ENCODE data around the gene TCTN1. TPM values are rescaled to one million over a fixed set of nuclear protein-coding genes. Genes with fewer than 3 reads are reported as not detected.

TCTN1 gene
- total and polyA plus RNA-seq, 2 of the 8 experiments (the other 6 are each of a cell fraction or from before 2014, with no cell fraction given), result 14.7 to 16.4 TPM

GRCh38 chr12:110690127-110690430 is 76.2 kb downstream of the TCTN1 start:
- peaks cover 0 to 13% (median 9%) of the 10 kb centered on the region in 4 experiments; a peak in 5 of 7 replicates for H3K27me3 ChIP-seq (replicated peaks in 1 of 4; ENCODE audit: control insufficient read depth in 3 of 4, extremely low read depth in 1 of 4, insufficient read depth in 3 of 4, low read length in 3 of 4)
- no peak overlapping the region for H3K14ac ChIP-seq (ENCODE audit: insufficient read length)
- H3K4me3 ChIP-seq (ENCODE audit: extremely low read depth in 1 of 4, insufficient read depth in 2 of 4, low read depth in 3 of 4, low read length in 4 of 4), result peak overlapping the region in 1 of 4 experiments; percentile 71; a peak in 1 of 8 replicates
- TF ChIP-seq CBX8 (IDR thresholded peaks at IDR 0.05; ENCODE audit: borderline replicate concordance, low read depth, low read length) (no peak), HDAC6 (IDR thresholded peaks at IDR 0.05; ENCODE audit: low read depth, low read length) (no peak), TAF7 (optimal IDR thresholded peaks at IDR 0.05; ENCODE audit: borderline replicate concordance, low read depth, low read length) (no peak), NANOG (IDR thresholded peaks at IDR 0.05; ENCODE audit: insufficient read depth, low read depth, low read length, poor library complexity, severe bottlenecking) (no peak), ASH2L (IDR thresholded peaks at IDR 0.05; ENCODE audit: low read length) (no peak), SP2 (IDR thresholded peaks at IDR 0.05; ENCODE audit: low read length) (no peak), MAFK (IDR thresholded peaks at IDR 0.05; ENCODE audit: low read depth, low read length) (no peak), TEAD4 (IDR thresholded peaks at IDR 0.05; ENCODE audit: low read depth, low read length) (no peak), POU5F1 (IDR thresholded peaks at IDR 0.05; ENCODE audit: low read depth, low read length) (no peak), SUZ12 (IDR thresholded peaks at IDR 0.05; ENCODE audit: low read length) (no peak), CEBPB (IDR thresholded peaks at IDR 0.05; ENCODE audit: low read depth, low read length) (no peak), SIN3A (conservative IDR thresholded peaks at IDR 0.05 in 1 of 2, IDR thresholded peaks at IDR 0.05 in 1 of 2; ENCODE audit: low read depth in 1 of 2, low read length in 2 of 2) (no peak)
- TF ChIP-seq, protein P1, sequence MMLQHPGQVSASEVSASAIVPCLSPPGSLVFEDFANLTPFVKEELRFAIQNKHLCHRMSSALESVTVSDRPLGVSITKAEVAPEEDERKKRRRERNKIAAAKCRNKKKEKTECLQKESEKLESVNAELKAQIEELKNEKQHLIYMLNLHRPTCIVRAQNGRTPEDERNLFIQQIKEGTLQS (IDR thresholded peaks at IDR 0.05; ENCODE audit: insufficient read depth, low read depth, low read length), result no peak

More at GRCh38 chr12:110690127-110690430, 76.2 kb downstream of the TCTN1 start:
- no peak overlapping the region for H4K5ac ChIP-seq (ENCODE audit: insufficient read length, low read depth, low read length)
- FAIRE-seq, result no peak
- H3K9me3 ChIP-seq (ENCODE audit: insufficient read depth in 2 of 2, low read depth in 1 of 2, low read length in 1 of 2), result no peaks in the 10 kb centered on the region
- ChIA-PET POLR2A (ENCODE audit: partially characterized antibody) (interaction anchor here (0.6 to 2.5 kb wide), 12 partner anchors 10 to 55 kb away, joined by 3 to 9 read pairs (median 4); partner anchors contain the start of gene PPP1CC), CTCF (ENCODE audit: partially characterized antibody) (interaction anchor here (0.9 to 1.4 kb wide), 4 partner anchors 10 to 72 kb away, joined by 3 to 5 read pairs (median 3); no protein-coding TSS in a partner anchor)
- H4K8ac ChIP-seq (ENCODE audit: extremely low read depth, insufficient read depth, low read length), result peak overlapping the region; percentile 77; the same call in 1 of the 2 replicates
- no peak overlapping the region for H2AK5ac ChIP-seq (ENCODE audit: low read depth, low read length)
- peak overlapping the region; percentile 88 for H4K91ac ChIP-seq (replicated peaks; ENCODE audit: insufficient read length, low read length)
- no peak overlapping the region for H3K23ac ChIP-seq (ENCODE audit: insufficient read length)
- H3K4ac ChIP-seq (replicated peaks; ENCODE audit: insufficient read length, low read depth, low read length), result no peak overlapping the region
- peaks cover 2 to 15% (median 6%) of the 10 kb centered on the region in 4 experiments for H3K4me1 ChIP-seq (replicated peaks in 1 of 4; ENCODE audit: control insufficient read depth in 3 of 4, insufficient read depth in 4 of 4, low read length in 3 of 4)
- no peak overlapping the region for H3K56ac ChIP-seq (replicated peaks; ENCODE audit: insufficient read length, low read depth, low read length)
- peak overlapping the region; percentile 95; the same call in 1 of the 2 replicates for H3K18ac ChIP-seq (ENCODE audit: extremely low read depth, low read length)
- peak overlapping the region; percentile 83 to 85 for H3K4me2 ChIP-seq (ENCODE audit: insufficient read depth in 1 of 2, low read depth in 2 of 2, low read length in 2 of 2)
- 0 out of 2 replicates have a peak overlapping the region, but pooled peaks have one; percentile 1 for H2BK15ac ChIP-seq (ENCODE audit: low read length)
- H3K9ac ChIP-seq (replicated peaks in 1 of 4; ENCODE audit: extremely low read depth in 1 of 4, low read depth in 3 of 4, low read length in 3 of 4), result no peak overlapping the region; a peak in 1 of 7 replicates
- H3K79me1 ChIP-seq (ENCODE audit: low read depth, low read length), result no peaks in the 10 kb centered on the region
- no peak overlapping the region for H3K27ac ChIP-seq (ENCODE audit: low read depth, low read length)
- no peak for DNase-seq (ENCODE audit: low read depth in 1 of 2, low spot score in 2 of 2)
- H2BK12ac ChIP-seq (ENCODE audit: low read depth, low read length), result 0 out of 2 replicates have a peak overlapping the region, but pooled peaks have one; percentile 62
- no peaks in the 10 kb centered on the region for H3K36me3 ChIP-seq (ENCODE audit: control insufficient read depth in 2 of 4, insufficient read depth in 4 of 4, low read length in 3 of 4)
- peak overlapping the region; percentile 98 for H2AFZ ChIP-seq (ENCODE audit: low read length)
- 60% methylated on average over 4 of the region's 4 CpGs; no CpG with 5 or more reads in 1 of the 2 experiments for WGBS, 2 experiments (ENCODE audit: extremely low coverage in 1 of 2, insufficient coverage in 1 of 2, insufficient read length in 1 of 2, insufficient replicate concordance in 2 of 2, low coverage in 1 of 2, low lambda C conversion rate in 2 of 2, missing lambda C conversion rate in 1 of 2)
- H2BK5ac ChIP-seq (ENCODE audit: low read depth, low read length), result peak overlapping the region; percentile 55; the same call in 1 of the 2 replicates
- no peaks in the 10 kb centered on the region for H4K20me1 ChIP-seq (replicated peaks in 1 of 2; ENCODE audit: control insufficient read depth in 1 of 2, insufficient read depth in 2 of 2, low read length in 2 of 2)
- peak overlapping the region; percentile 56 for H2BK120ac ChIP-seq (replicated peaks; ENCODE audit: low read depth, low read length)
- no peaks in the 10 kb centered on the region for H3K79me2 ChIP-seq (ENCODE audit: control insufficient read depth in 1 of 2, insufficient read depth in 2 of 2, low read length in 2 of 2)
- no peak overlapping the region for H2BK20ac ChIP-seq (ENCODE audit: low read length)
- H3K23me2 ChIP-seq (ENCODE audit: low read depth, low read length), result peaks cover 6% of the 10 kb centered on the region

All from H1 (cell line).